A673 (cell line): ENCODE measurements around the gene CYP19A1.

Experiments
- EZH2 ChIP-seq: fragments of 200-600 bp; sonication (generic); IDR thresholded peaks from 2 replicates; pipeline ENCODE4 v1.6.1; 2017; ENCODE audit warnings: borderline replicate concordance, low read depth, mild to moderate bottlenecking, mixed read lengths, antibody characterized with exemption, low read length; ENCODE audit not compliant: poor library complexity, severe bottlenecking
- TF ChIP-seq, protein P1 (sequence below): fragments of 300-800, 200-600 bp; sonication (generic); conservative IDR thresholded peaks from 2 replicates; pipeline ENCODE4 v1.5.1; 2017; ENCODE audit warnings: low read depth, mild to moderate bottlenecking, antibody characterized with exemption, low read length, moderate library complexity, mixed read lengths

DNA sequence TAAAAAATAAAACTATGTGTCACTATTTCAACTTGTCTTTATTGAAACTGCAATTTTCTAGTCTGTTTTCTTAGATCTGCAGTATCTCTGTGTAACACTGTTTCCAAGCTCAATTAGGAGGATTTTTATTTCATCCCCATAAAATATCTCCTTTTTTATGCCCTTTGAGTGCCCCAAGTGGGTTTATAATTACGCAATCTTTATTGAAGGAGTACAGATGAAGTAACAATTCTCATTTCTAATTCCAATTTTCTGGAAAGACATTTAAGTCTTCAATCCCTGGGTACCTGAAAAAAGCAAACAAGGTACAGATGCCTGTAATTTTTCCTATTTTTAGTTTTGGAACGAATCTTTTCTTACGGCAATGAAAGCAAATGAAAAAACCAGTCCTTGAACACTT lies 61.3 kb downstream of the CYP19A1 start:
- TF ChIP-seq, protein P1, sequence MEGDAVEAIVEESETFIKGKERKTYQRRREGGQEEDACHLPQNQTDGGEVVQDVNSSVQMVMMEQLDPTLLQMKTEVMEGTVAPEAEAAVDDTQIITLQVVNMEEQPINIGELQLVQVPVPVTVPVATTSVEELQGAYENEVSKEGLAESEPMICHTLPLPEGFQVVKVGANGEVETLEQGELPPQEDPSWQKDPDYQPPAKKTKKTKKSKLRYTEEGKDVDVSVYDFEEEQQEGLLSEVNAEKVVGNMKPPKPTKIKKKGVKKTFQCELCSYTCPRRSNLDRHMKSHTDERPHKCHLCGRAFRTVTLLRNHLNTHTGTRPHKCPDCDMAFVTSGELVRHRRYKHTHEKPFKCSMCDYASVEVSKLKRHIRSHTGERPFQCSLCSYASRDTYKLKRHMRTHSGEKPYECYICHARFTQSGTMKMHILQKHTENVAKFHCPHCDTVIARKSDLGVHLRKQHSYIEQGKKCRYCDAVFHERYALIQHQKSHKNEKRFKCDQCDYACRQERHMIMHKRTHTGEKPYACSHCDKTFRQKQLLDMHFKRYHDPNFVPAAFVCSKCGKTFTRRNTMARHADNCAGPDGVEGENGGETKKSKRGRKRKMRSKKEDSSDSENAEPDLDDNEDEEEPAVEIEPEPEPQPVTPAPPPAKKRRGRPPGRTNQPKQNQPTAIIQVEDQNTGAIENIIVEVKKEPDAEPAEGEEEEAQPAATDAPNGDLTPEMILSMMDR = no peak
- no peak for TF ChIP-seq EZH2
